ENCODE measurements around the gene MBNL1.

The MBNL1 gene

GRCh38 chr3:152461460-152461859, 192.7 kb downstream of the MBNL1 start:
- Histone ChIP-seq H2BK12ac (ENCODE audit: low read length) (no peak overlapping the region), H3K4me2 (ENCODE audit: insufficient read depth, low read length, poor library complexity, severe bottlenecking) (no peak overlapping the region), H2BK15ac (ENCODE audit: low read length) (no peak overlapping the region), H3K4ac (ENCODE audit: low read length) (no peak overlapping the region), H3K18ac (ENCODE audit: low read length) (no peak overlapping the region), H3K4me1 (ENCODE audit: control insufficient read depth in 2 of 2, insufficient read depth in 1 of 2, low read depth in 1 of 2, low read length in 2 of 2) (peaks cover 1 to 5% of the 10 kb centered on the region in 2 donors), H2BK120ac (ENCODE audit: low read depth, low read length) (no peak overlapping the region), H3K14ac (ENCODE audit: low read length) (no peak overlapping the region), H3K27ac (replicated peaks; ENCODE audit: low read length) (no peak overlapping the region), H4K8ac (ENCODE audit: low read depth, low read length) (no peak overlapping the region), H3K36me3 (replicated peaks in 1 of 2; ENCODE audit: control insufficient read depth in 2 of 2, insufficient read depth in 2 of 2, low read length in 2 of 2) (peaks cover 0 to 85% of the 10 kb centered on the region in 2 donors), H2AK5ac (ENCODE audit: low read depth, low read length) (no peak overlapping the region), H3K79me1 (ENCODE audit: low read depth, low read length) (no peaks in the 10 kb centered on the region), H2BK5ac (ENCODE audit: low read length) (no peak overlapping the region), H3K4me3 (ENCODE audit: low read length in 2 of 2) (no peak overlapping the region), H3K9me3 (replicated peaks in 1 of 2; ENCODE audit: control insufficient read depth in 2 of 2, insufficient read depth in 1 of 2, low read depth in 1 of 2, low read length in 2 of 2) (no peaks in the 10 kb centered on the region), H2AFZ (ENCODE audit: low read length) (no peak overlapping the region), H4K91ac (ENCODE audit: low read depth, low read length, poor library complexity) (no peak overlapping the region), H3K9ac (ENCODE audit: low read depth, low read length, poor library complexity) (no peak overlapping the region), H3K27me3 (ENCODE audit: control insufficient read depth in 3 of 3, insufficient read depth in 3 of 3, low read depth in 1 of 3, low read length in 3 of 3) (no peaks in the 10 kb centered on the region), H3K23ac (ENCODE audit: low read depth, low read length, poor library complexity) (no peak overlapping the region)
- no peak for DNase-seq (ENCODE audit: low spot score)
- WGBS, 2 donors (ENCODE audit: extremely low coverage in 2 of 2, insufficient read length in 2 of 2, insufficient replicate concordance in 1 of 2), result no CpG with 5 or more reads among the region's 1 CpG

GRCh38 chr3:152466784-152467183, 198.1 kb downstream of the MBNL1 start:
- H3K4me3 ChIP-seq (ENCODE audit: low read length in 2 of 2), result no peak overlapping the region
- H3K4me1 ChIP-seq (ENCODE audit: control insufficient read depth in 2 of 2, insufficient read depth in 1 of 2, low read depth in 1 of 2, low read length in 2 of 2), result no peaks in the 10 kb centered on the region
- no CpG with 5 or more reads among the region's 7 CpGs for WGBS, 2 donors (ENCODE audit: extremely low coverage in 2 of 2, insufficient read length in 2 of 2, insufficient replicate concordance in 1 of 2)
- no peak overlapping the region for H3K14ac ChIP-seq (ENCODE audit: low read length)
- H3K4me2 ChIP-seq (ENCODE audit: insufficient read depth, low read length, poor library complexity, severe bottlenecking), result no peak overlapping the region
- no peak overlapping the region for H4K8ac ChIP-seq (ENCODE audit: low read depth, low read length)
- H3K4ac ChIP-seq (ENCODE audit: low read length), result no peak overlapping the region
- H3K18ac ChIP-seq (ENCODE audit: low read length), result no peak overlapping the region
- DNase-seq (ENCODE audit: low spot score), result no peak
- no peak overlapping the region for H2AFZ ChIP-seq (ENCODE audit: low read length)
- H3K9ac ChIP-seq (ENCODE audit: low read depth, low read length, poor library complexity), result no peak overlapping the region
- H3K23ac ChIP-seq (ENCODE audit: low read depth, low read length, poor library complexity), result no peak overlapping the region
- H3K36me3 ChIP-seq (replicated peaks in 1 of 2; ENCODE audit: control insufficient read depth in 2 of 2, insufficient read depth in 2 of 2, low read length in 2 of 2), result peaks cover 0 to 50% of the 10 kb centered on the region in 2 donors
- H4K91ac ChIP-seq (ENCODE audit: low read depth, low read length, poor library complexity), result no peak overlapping the region
- H3K27me3 ChIP-seq (ENCODE audit: control insufficient read depth in 3 of 3, insufficient read depth in 3 of 3, low read depth in 1 of 3, low read length in 3 of 3), result no peaks in the 10 kb centered on the region
- no peak overlapping the region for H2AK5ac ChIP-seq (ENCODE audit: low read depth, low read length)
- H2BK120ac ChIP-seq (ENCODE audit: low read depth, low read length), result no peak overlapping the region
- H2BK12ac ChIP-seq (ENCODE audit: low read length), result no peak overlapping the region
- no peak overlapping the region for H2BK15ac ChIP-seq (ENCODE audit: low read length)
- H3K9me3 ChIP-seq (replicated peaks in 1 of 2; ENCODE audit: control insufficient read depth in 2 of 2, insufficient read depth in 1 of 2, low read depth in 1 of 2, low read length in 2 of 2), result no peaks in the 10 kb centered on the region
- H3K79me1 ChIP-seq (ENCODE audit: low read depth, low read length), result no peaks in the 10 kb centered on the region
- H3K27ac ChIP-seq (replicated peaks; ENCODE audit: low read length), result no peak overlapping the region
- H2BK5ac ChIP-seq (ENCODE audit: low read length), result no peak overlapping the region

DNA sequence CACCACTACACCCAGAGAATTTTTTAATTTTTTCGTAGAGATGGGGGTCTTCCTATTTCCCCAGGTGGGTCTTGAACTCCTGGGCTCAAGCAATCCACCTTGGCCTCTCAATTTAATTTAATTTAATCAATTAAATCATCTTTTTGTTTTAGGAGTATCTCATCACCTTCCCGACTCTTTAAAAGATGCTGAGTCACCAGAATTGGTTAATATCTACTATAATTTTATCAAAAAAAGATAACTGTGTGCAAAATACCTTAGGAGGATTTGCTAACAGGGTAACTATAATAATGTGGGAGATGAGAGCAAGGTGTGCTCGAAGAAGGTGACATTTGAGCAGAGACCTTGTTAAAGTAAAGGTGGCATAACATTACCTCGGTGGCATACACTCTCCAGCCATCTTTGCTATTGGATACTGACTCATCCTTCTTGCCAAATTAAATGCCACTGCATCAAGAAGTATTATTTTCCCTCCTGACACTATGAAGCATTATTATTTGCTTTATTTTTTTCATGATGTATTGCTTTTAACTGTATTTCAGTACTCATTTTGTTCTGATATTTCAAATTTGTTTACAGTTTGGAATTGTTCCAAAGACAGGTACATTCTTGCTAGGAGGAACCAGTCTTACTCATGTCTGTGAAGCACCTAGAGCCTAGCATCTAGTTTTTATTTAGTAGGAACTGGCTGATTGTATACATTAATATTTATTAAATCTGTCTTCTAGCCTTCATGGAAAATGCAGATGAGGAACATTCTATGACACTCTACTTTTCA, 200.7 kb downstream of the MBNL1 start:
- no CpG with 5 or more reads among the region's 4 CpGs for WGBS, 2 donors (ENCODE audit: extremely low coverage in 2 of 2, insufficient read length in 2 of 2, insufficient replicate concordance in 1 of 2)
- no peak overlapping the region for H2AK5ac ChIP-seq (ENCODE audit: low read depth, low read length)
- H3K4me3 ChIP-seq (ENCODE audit: low read length in 2 of 2), result no peak overlapping the region
- no peak overlapping the region for H3K4ac ChIP-seq (ENCODE audit: low read length)
- no peaks in the 10 kb centered on the region for H3K4me1 ChIP-seq (ENCODE audit: control insufficient read depth in 2 of 2, insufficient read depth in 1 of 2, low read depth in 1 of 2, low read length in 2 of 2)
- no peak overlapping the region for H3K9ac ChIP-seq (ENCODE audit: low read depth, low read length, poor library complexity)
- no peak overlapping the region for H2BK15ac ChIP-seq (ENCODE audit: low read length)
- no peak overlapping the region for H3K18ac ChIP-seq (ENCODE audit: low read length)
- H3K9me3 ChIP-seq (replicated peaks in 1 of 2; ENCODE audit: control insufficient read depth in 2 of 2, insufficient read depth in 1 of 2, low read depth in 1 of 2, low read length in 2 of 2), result no peaks in the 10 kb centered on the region
- H2BK12ac ChIP-seq (ENCODE audit: low read length), result no peak overlapping the region
- no peak overlapping the region for H2BK120ac ChIP-seq (ENCODE audit: low read depth, low read length)
- DNase-seq (ENCODE audit: low spot score), result no peak
- no peaks in the 10 kb centered on the region for H3K27me3 ChIP-seq (ENCODE audit: control insufficient read depth in 3 of 3, insufficient read depth in 3 of 3, low read depth in 1 of 3, low read length in 3 of 3)
- H4K91ac ChIP-seq (ENCODE audit: low read depth, low read length, poor library complexity), result no peak overlapping the region
- H4K8ac ChIP-seq (ENCODE audit: low read depth, low read length), result no peak overlapping the region
- no peaks in the 10 kb centered on the region for H3K79me1 ChIP-seq (ENCODE audit: low read depth, low read length)
- no peak overlapping the region for H3K4me2 ChIP-seq (ENCODE audit: insufficient read depth, low read length, poor library complexity, severe bottlenecking)
- no peak overlapping the region for H2AFZ ChIP-seq (ENCODE audit: low read length)
- H3K36me3 ChIP-seq (replicated peaks in 1 of 2; ENCODE audit: control insufficient read depth in 2 of 2, insufficient read depth in 2 of 2, low read length in 2 of 2), result peaks cover 0 to 25% of the 10 kb centered on the region in 2 donors
- no peak overlapping the region for H3K14ac ChIP-seq (ENCODE audit: low read length)
- no peak overlapping the region for H3K27ac ChIP-seq (replicated peaks; ENCODE audit: low read length)
- H3K23ac ChIP-seq (ENCODE audit: low read depth, low read length, poor library complexity), result no peak overlapping the region
- H2BK5ac ChIP-seq (ENCODE audit: low read length), result no peak overlapping the region

DNA sequence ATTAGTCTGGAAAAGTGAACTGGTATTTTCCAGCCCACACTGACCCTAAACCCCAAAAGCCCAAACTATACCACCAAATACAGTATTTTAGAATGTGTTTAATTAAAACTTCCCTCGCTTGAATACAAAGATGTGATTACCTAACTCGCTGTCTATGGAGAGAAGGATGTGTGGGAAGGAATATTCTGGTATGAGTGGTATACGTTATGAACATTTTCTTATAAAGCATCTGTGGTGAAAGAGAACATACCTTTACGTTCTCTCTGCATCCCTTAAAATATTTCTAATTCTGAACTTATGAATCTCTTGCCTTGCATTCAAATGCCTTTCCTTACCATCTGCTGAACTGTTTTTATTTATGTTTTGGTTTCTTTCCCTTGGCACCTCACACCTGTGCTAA, 201.4 kb downstream of the MBNL1 start:
- no peak for DNase-seq (ENCODE audit: low spot score)

More for the DNA sequence above, 201.4 kb downstream of the MBNL1 start:
- H2BK15ac ChIP-seq (ENCODE audit: low read length), result no peak overlapping the region
- no peak overlapping the region for H3K9ac ChIP-seq (ENCODE audit: low read depth, low read length, poor library complexity)
- no peak overlapping the region for H4K91ac ChIP-seq (ENCODE audit: low read depth, low read length, poor library complexity)
- WGBS, 2 donors (ENCODE audit: extremely low coverage in 2 of 2, insufficient read length in 2 of 2, insufficient replicate concordance in 1 of 2), result no CpG with 5 or more reads among the region's 4 CpGs
- no peak overlapping the region for H3K18ac ChIP-seq (ENCODE audit: low read length)
- no peak overlapping the region for H3K4me2 ChIP-seq (ENCODE audit: insufficient read depth, low read length, poor library complexity, severe bottlenecking)
- H3K4ac ChIP-seq (ENCODE audit: low read length), result no peak overlapping the region
- H4K8ac ChIP-seq (ENCODE audit: low read depth, low read length), result no peak overlapping the region
- H2BK12ac ChIP-seq (ENCODE audit: low read length), result no peak overlapping the region
- H3K27ac ChIP-seq (replicated peaks; ENCODE audit: low read length), result no peak overlapping the region
- no peak overlapping the region for H3K4me3 ChIP-seq (ENCODE audit: low read length in 2 of 2)
- H3K79me1 ChIP-seq (ENCODE audit: low read depth, low read length), result no peaks in the 10 kb centered on the region
- no peaks in the 10 kb centered on the region for H3K4me1 ChIP-seq (ENCODE audit: control insufficient read depth in 2 of 2, insufficient read depth in 1 of 2, low read depth in 1 of 2, low read length in 2 of 2)
- H3K9me3 ChIP-seq (replicated peaks in 1 of 2; ENCODE audit: control insufficient read depth in 2 of 2, insufficient read depth in 1 of 2, low read depth in 1 of 2, low read length in 2 of 2), result peaks cover 0 to under 1% of the 10 kb centered on the region in 2 donors
- H3K27me3 ChIP-seq (ENCODE audit: control insufficient read depth in 3 of 3, insufficient read depth in 3 of 3, low read depth in 1 of 3, low read length in 3 of 3), result no peaks in the 10 kb centered on the region
- no peak overlapping the region for H2BK120ac ChIP-seq (ENCODE audit: low read depth, low read length)
- H3K36me3 ChIP-seq (replicated peaks in 1 of 2; ENCODE audit: control insufficient read depth in 2 of 2, insufficient read depth in 2 of 2, low read length in 2 of 2), result peaks cover 0 to 19% of the 10 kb centered on the region in 2 donors
- no peak overlapping the region for H2AK5ac ChIP-seq (ENCODE audit: low read depth, low read length)
- no peak overlapping the region for H2BK5ac ChIP-seq (ENCODE audit: low read length)
- no peak overlapping the region for H3K14ac ChIP-seq (ENCODE audit: low read length)
- no peak overlapping the region for H3K23ac ChIP-seq (ENCODE audit: low read depth, low read length, poor library complexity)
- H2AFZ ChIP-seq (ENCODE audit: low read length), result no peak overlapping the region

Measured in neuronal stem cell (in vitro differentiated cells).